ENCODE results near the gene CKAP2L. TPM values are rescaled to one million over a fixed set of nuclear protein-coding genes. Genes with fewer than 3 reads are reported as not detected.

CKAP2L gene
- total and polyA plus RNA-seq, 9 of the 15 experiments (the other 6 are each of a cell fraction or from before 2014, with no cell fraction given), result 10.4 to 21.9 (median 14.2) TPM

- no peak for TF ChIP-seq ZNF609 (CRISPR knock-in tag; IDR thresholded peaks at IDR 0.05; ENCODE audit: borderline replicate concordance)
- TF ChIP-seq SAP30 (IDR thresholded peaks at IDR 0.05; ENCODE audit: borderline replicate concordance, insufficient read depth, low read depth, low read length, poor library complexity, severe bottlenecking), result no peak
- TF ChIP-seq NCOA1 (IDR thresholded peaks at IDR 0.05; ENCODE audit: low read depth), result no peak
- TF ChIP-seq ZNF740 (CRISPR knock-in tag; IDR thresholded peaks at IDR 0.05), result peak; percentile 96
- peak in 1 of 2 experiments; percentile 83; a peak in 2 of 4 replicates for TF ChIP-seq ZNF740 (tag; IDR thresholded peaks at IDR 0.05)
- peak; percentile 64 to 71 (median 68) for TF ChIP-seq CTCF (IDR thresholded peaks at IDR 0.05 in 2 of 3, conservative IDR thresholded peaks at IDR 0.05 in 1 of 3; ENCODE audit: insufficient read depth in 2 of 3, low read depth in 1 of 3, low read length in 3 of 3)
- no peak for TF ChIP-seq CGGBP1 (CRISPR knock-in tag; IDR thresholded peaks at IDR 0.05)
- TF ChIP-seq NR0B1 (IDR thresholded peaks at IDR 0.05; ENCODE audit: partially characterized antibody), result no peak
- no peak for TF ChIP-seq PCBP2 (IDR thresholded peaks at IDR 0.05; ENCODE audit: low read depth, low read length, poor library complexity, severe bottlenecking)
- TF ChIP-seq TEAD4 (IDR thresholded peaks at IDR 0.05; ENCODE audit: low read length), result no peak
- TF ChIP-seq TEAD4 (CRISPR knock-in tag; IDR thresholded peaks at IDR 0.05; ENCODE audit: borderline replicate concordance), result no peak
- no peak for TF ChIP-seq MEF2D (tag; conservative IDR thresholded peaks at IDR 0.05; ENCODE audit: low read depth)
- peak; percentile 34; the same call in 1 of the 2 replicates for TF ChIP-seq DEAF1 (CRISPR knock-in tag; IDR thresholded peaks at IDR 0.05)
Observed at GRCh38 chr2:112724591-112725525, 39.6 kb downstream of the CKAP2L start (continued).
